ENCODE results near the gene ZNF23. TPM values are rescaled to one million over a fixed set of nuclear protein-coding genes. Genes with fewer than 3 reads are reported as not detected.
A peak's percentile ranks its signal among the peaks of the same experiment; 100 is the strongest.

Gene ZNF23
- total and polyA plus RNA-seq, 12 donors = 3.7 to 12.4 (median 5.8) TPM

DNA sequence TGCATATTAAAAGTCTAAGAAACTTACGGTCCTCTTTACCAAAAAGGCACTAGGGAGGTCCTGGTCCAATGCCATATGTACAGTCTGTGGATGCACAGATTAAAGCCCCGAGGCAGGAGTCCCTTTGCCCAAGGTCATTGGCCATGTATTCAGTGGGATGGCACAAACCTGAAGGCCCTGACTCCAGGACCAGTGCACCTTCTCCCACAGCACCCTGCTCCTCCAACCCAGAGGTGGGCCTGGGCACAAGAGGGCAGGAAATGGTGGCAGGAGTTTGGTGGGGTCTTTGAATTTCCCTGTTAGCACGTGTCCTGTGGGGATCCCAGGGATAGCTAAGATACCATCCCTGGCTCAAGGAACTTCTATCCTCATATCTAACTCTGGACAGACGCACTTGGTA is 48.7 kb downstream of the ZNF23 start:
- Histone ChIP-seq H3K4me3 (no peak overlapping the region), H3K27ac (no peak overlapping the region), H3K9me3 (no peaks in the 10 kb centered on the region), H3K27me3 (peaks cover 0 to 72% (median 49%) of the 10 kb centered on the region in 7 donors), H3K36me3 (no peaks in the 10 kb centered on the region), H3K4me1 (peaks cover 0 to 7% (median 0%) of the 10 kb centered on the region in 9 donors)
- DNase-seq = no peak
- no peak for ATAC-seq
- 56 to 58% methylated on average over 4 of the region's 4 CpGs for WGBS, 2 donors
- intact Hi-C loops (cut with DNase I) = loop anchor here in 9 of 10 donors (2.0 to 5.0 kb wide), 5 partner anchors 84 to 199 kb away; no protein-coding TSS in a partner anchor
- no peak for TF ChIP-seq CTCF (IDR thresholded peaks at IDR 0.05)

DNA sequence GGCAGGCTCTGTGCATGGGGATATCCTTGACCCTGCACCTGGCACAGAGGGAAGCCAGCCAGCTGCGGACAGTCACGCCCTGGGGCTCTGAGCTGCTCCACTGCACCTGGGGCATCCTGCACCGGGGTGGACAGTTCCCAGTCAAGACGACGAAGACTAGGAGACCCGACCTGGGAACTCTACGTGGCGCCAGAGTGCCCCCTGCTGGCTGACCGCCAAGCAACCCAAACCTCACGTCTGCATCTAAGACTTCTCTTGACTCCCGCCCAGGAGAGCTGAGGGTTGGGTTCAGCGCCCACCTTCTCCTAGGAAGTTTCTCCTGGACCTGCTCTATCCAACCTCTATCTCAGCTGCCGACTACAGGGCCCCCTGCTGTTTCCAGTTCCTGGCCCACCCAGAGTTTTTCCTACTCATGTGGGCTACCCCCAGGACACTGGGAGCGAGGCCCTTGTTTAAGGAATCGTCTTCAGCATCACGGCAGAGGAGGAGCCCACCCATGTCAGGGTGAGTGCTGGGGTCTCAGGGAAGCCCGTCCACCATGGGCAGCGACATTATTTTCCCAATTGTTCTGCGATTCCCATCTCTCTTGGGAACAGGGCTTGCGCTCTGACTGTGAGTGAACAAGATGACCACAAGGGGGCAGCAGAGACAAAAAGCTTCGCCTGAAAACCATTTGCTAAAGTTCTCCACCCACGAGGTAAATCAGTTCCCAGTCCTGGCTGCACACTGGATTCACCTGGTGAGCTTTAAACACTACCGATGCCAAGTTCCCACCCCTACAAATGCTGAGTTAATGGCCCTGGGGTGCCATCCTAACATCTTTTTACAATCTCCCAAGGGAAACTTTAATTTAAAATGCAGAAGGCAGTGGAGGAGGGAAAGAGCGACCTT is 49.5 kb downstream of the ZNF23 start:
- 7 to 9% methylated on average over 24 of the region's 24 CpGs for WGBS, 2 donors

GRCh38 chr16:71410146-71410545 is 51.9 kb downstream of the ZNF23 start:
- no peak overlapping the region for H3K27ac ChIP-seq
- H3K27me3 ChIP-seq = peaks cover 0 to 75% (median 64%) of the 10 kb centered on the region in 7 donors
- intact Hi-C loops (cut with DNase I) = loop anchor here in 9 of 10 donors (5.0 kb wide), 3 partner anchors 87 to 202 kb away; no protein-coding TSS in a partner anchor
- WGBS, 2 donors = 75 to 78% methylated on average over 5 of the region's 5 CpGs
- H3K4me3 ChIP-seq = no peak overlapping the region
- DNase-seq (no peak), ATAC-seq (no peak)
- peaks cover 0 to 7% (median 0%) of the 10 kb centered on the region in 9 donors for H3K4me1 ChIP-seq
- H3K9me3 ChIP-seq = no peaks in the 10 kb centered on the region
- H3K36me3 ChIP-seq = no peaks in the 10 kb centered on the region
- TF ChIP-seq CTCF (IDR thresholded peaks at IDR 0.05) = no peak

More for the DNA sequence above, 49.5 kb downstream of the ZNF23 start:
- intact Hi-C loops (cut with DNase I) = loop anchor here (1.0 to 5.0 kb wide), 6 partner anchors 85 to 200 kb away; no protein-coding TSS in a partner anchor
- no peak overlapping the region for H3K27ac ChIP-seq
- peaks cover 0 to 7% (median 0%) of the 10 kb centered on the region in 9 donors for H3K4me1 ChIP-seq
- H3K36me3 ChIP-seq = no peaks in the 10 kb centered on the region
- H3K27me3 ChIP-seq = peaks cover 0 to 71% (median 56%) of the 10 kb centered on the region in 7 donors
- H3K4me3 ChIP-seq = no peak overlapping the region
- TF ChIP-seq CTCF (IDR thresholded peaks at IDR 0.05) = peak; percentile 77 to 92 (median 86)
- peak; percentile 29 to 74 for DNase-seq
- ATAC-seq = peak; percentile 70 to 90 (median 77)
- H3K9me3 ChIP-seq = no peaks in the 10 kb centered on the region

- DNase-seq (peak in 1 of 2 donors; percentile 8), ATAC-seq (peak in 1 of 8 donors; percentile 40)
- no peaks in the 10 kb centered on the region for H3K36me3 ChIP-seq
- H3K27me3 ChIP-seq = peaks cover 0 to 76% (median 66%) of the 10 kb centered on the region in 7 donors
- no peak overlapping the region for H3K27ac ChIP-seq
- 17 to 19% methylated on average over 16 of the region's 16 CpGs for WGBS, 2 donors
- TF ChIP-seq CTCF (IDR thresholded peaks at IDR 0.05) = no peak
- intact Hi-C loops (cut with DNase I) = loop anchor here in 1 of 10 donors (10.0 kb wide), 1 partner anchor 64 kb away; no protein-coding TSS in a partner anchor
- H3K4me1 ChIP-seq = peaks cover 0 to 7% (median 0%) of the 10 kb centered on the region in 9 donors
- H3K9me3 ChIP-seq = peaks cover 0 to 9% (median 0%) of the 10 kb centered on the region in 11 donors
- no peak overlapping the region for H3K4me3 ChIP-seq
Observed at GRCh38 chr16:71409011-71409775, 52.9 kb downstream of the ZNF23 start.

All from heart right ventricle (tissue), 16 donors.